ENCODE measurements around the gene USP10. TPM values are rescaled to one million over a fixed set of nuclear protein-coding genes. Genes with fewer than 3 reads are reported as not detected.
A peak's percentile ranks its signal among the peaks of the same experiment; 100 is the strongest.

USP10 gene
- total and polyA plus RNA-seq, 2 donors from 2014 or later, result 36.8 to 79.5 TPM

- Histone ChIP-seq H3K27ac (ENCODE audit: low read depth in 2 of 2, low read length in 2 of 2) (peak overlapping the region in 1 of 2 donors; percentile 30), H3K27me3 (ENCODE audit: control insufficient read depth, insufficient read depth, low read length) (no peaks in the 10 kb centered on the region), H3K9me3 (ENCODE audit: control insufficient read depth in 2 of 3, insufficient read depth in 1 of 3, low read length in 3 of 3) (no peaks in the 10 kb centered on the region), H3K4me3 (ENCODE audit: low read length in 3 of 3) (no peak overlapping the region), H3K36me3 (ENCODE audit: control insufficient read depth in 2 of 3, insufficient read depth in 3 of 3, low read length in 3 of 3) (peaks cover 6 to 21% (median 14%) of the 10 kb centered on the region in 3 donors), H3K9ac (ENCODE audit: low read length in 3 of 3) (no peak overlapping the region), H3K4me1 (ENCODE audit: control insufficient read depth in 2 of 3, insufficient read depth in 2 of 3, low read depth in 1 of 3, low read length in 3 of 3) (peaks cover 0 to 8% (median 0%) of the 10 kb centered on the region in 3 donors)
- FAIRE-seq (no peak), DNase-seq (no peak)
- TF ChIP-seq, protein P1, sequence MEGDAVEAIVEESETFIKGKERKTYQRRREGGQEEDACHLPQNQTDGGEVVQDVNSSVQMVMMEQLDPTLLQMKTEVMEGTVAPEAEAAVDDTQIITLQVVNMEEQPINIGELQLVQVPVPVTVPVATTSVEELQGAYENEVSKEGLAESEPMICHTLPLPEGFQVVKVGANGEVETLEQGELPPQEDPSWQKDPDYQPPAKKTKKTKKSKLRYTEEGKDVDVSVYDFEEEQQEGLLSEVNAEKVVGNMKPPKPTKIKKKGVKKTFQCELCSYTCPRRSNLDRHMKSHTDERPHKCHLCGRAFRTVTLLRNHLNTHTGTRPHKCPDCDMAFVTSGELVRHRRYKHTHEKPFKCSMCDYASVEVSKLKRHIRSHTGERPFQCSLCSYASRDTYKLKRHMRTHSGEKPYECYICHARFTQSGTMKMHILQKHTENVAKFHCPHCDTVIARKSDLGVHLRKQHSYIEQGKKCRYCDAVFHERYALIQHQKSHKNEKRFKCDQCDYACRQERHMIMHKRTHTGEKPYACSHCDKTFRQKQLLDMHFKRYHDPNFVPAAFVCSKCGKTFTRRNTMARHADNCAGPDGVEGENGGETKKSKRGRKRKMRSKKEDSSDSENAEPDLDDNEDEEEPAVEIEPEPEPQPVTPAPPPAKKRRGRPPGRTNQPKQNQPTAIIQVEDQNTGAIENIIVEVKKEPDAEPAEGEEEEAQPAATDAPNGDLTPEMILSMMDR (IDR thresholded peaks at IDR 0.05; ENCODE audit: borderline replicate concordance, extremely low read depth, insufficient read depth), result no peak
- intact Hi-C loops (cut with DNase I), result no loop called here
These were observed 59.3 kb downstream of the USP10 start for GRCh38 chr16:84759061-84759460.

GRCh38 chr16:84759906-84760305, 60.1 kb downstream of the USP10 start:
- Histone ChIP-seq H3K4me1 (ENCODE audit: control insufficient read depth in 2 of 3, insufficient read depth in 2 of 3, low read depth in 1 of 3, low read length in 3 of 3) (peaks cover 0 to 3% (median 0%) of the 10 kb centered on the region in 3 donors), H3K9me3 (ENCODE audit: control insufficient read depth in 2 of 3, insufficient read depth in 1 of 3, low read length in 3 of 3) (no peaks in the 10 kb centered on the region), H3K9ac (ENCODE audit: low read length in 3 of 3) (no peak overlapping the region), H3K36me3 (ENCODE audit: control insufficient read depth in 2 of 3, insufficient read depth in 3 of 3, low read length in 3 of 3) (peaks cover 8 to 28% (median 17%) of the 10 kb centered on the region in 3 donors), H3K4me3 (ENCODE audit: low read length in 3 of 3) (no peak overlapping the region), H3K27ac (ENCODE audit: low read depth in 2 of 2, low read length in 2 of 2) (no peak overlapping the region), H3K27me3 (ENCODE audit: control insufficient read depth, insufficient read depth, low read length) (no peaks in the 10 kb centered on the region)
- TF ChIP-seq, protein P1 (IDR thresholded peaks at IDR 0.05; ENCODE audit: borderline replicate concordance, extremely low read depth, insufficient read depth), result no peak
- DNase-seq, result no peak
- intact Hi-C loops (cut with DNase I), result no loop called here
- FAIRE-seq, result no peak

DNA sequence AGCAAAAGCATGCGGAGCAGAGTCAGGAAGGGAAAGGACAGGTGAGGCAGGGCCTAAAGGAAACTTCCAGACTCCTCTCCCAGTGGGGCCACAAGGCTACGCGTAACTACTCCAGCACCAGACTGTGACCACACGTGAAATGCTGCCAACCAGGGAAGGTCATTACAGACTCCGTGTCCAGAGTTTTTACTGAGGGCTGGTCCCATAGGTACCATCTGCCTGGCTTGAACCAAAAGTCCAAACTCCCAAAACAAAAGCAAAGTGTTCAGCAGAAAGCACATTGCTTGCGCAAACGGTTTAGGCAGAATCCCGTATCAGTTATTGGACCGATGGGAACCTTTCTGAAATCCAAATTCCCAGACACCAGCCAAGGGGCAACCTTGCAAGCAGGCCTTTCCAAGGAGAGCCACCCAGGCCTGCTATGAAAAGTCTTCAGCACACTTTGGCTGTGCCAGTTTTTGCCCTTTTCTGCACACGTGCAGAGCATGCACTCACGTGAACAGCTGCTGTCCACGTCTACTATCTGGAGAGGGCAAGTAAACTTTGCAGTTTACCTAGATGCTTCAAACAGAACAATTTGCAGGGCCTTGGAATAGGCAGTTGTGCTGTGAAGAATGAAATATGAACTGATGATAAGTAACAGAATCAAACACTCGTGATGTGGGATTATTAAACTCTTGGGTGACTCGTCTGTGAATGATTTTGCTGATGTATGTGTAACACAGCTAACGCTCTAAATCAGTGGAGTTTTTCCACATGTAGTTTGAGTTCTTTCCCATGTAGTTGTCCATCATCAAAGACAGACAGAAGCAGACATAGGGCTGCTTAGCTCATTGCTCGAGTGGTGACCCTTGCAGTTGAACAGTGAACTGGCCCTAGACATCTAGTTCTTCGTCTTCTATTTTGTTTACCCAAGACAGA, 61.9 kb downstream of the USP10 start:
- H3K4me1 ChIP-seq (ENCODE audit: control insufficient read depth in 2 of 3, insufficient read depth in 2 of 3, low read depth in 1 of 3, low read length in 3 of 3), result peaks cover 0 to 2% (median 0%) of the 10 kb centered on the region in 3 donors
- TF ChIP-seq, protein P1 (IDR thresholded peaks at IDR 0.05; ENCODE audit: borderline replicate concordance, extremely low read depth, insufficient read depth), result no peak
- H3K27me3 ChIP-seq (ENCODE audit: control insufficient read depth, insufficient read depth, low read length), result no peaks in the 10 kb centered on the region
- intact Hi-C loops (cut with DNase I), result no loop called here
- H3K27ac ChIP-seq (ENCODE audit: low read depth in 2 of 2, low read length in 2 of 2), result no peak overlapping the region
- no peak overlapping the region for H3K9ac ChIP-seq (ENCODE audit: low read length in 3 of 3)
- no peak overlapping the region for H3K4me3 ChIP-seq (ENCODE audit: low read length in 3 of 3)
- no peaks in the 10 kb centered on the region for H3K9me3 ChIP-seq (ENCODE audit: control insufficient read depth in 2 of 3, insufficient read depth in 1 of 3, low read length in 3 of 3)
- peaks cover 9 to 44% (median 21%) of the 10 kb centered on the region in 3 donors for H3K36me3 ChIP-seq (ENCODE audit: control insufficient read depth in 2 of 3, insufficient read depth in 3 of 3, low read length in 3 of 3)
- no peak for DNase-seq
- no peak for FAIRE-seq
